ENCODE data around the gene AIG1. TPM values are rescaled to one million over a fixed set of nuclear protein-coding genes. Genes with fewer than 3 reads are reported as not detected.
"Not testable (repeated sequence)": the region's sequence is repeated elsewhere in the genome, so short reads cannot be mapped to it uniquely, and the experiment has no call there.

AIG1 gene
- total RNA-seq, 1 donor from 2014 or later: 42.6 TPM

DNA sequence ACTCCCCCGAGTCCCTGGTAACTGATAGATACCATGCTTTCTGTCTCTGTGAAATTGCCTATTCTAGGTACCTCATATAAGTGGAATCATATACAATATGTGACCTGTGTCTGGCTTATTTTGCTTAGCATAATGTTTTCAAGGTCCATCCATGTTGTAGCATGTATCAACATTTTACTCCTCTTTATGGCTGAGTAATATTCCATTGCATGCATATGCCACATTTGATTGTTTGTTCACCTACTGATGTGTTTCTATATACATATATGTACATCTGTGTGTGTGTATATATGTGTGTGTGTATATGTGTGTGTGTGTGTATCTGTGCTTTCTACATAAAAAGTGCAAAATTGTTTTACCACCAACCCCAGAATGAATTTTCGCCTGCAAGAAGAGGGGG is 270.7 kb downstream of the AIG1 start:
- intact Hi-C loops (cut with DNase I): no loop called here
- DNase-seq (ENCODE audit: low spot score): no peak

DNA sequence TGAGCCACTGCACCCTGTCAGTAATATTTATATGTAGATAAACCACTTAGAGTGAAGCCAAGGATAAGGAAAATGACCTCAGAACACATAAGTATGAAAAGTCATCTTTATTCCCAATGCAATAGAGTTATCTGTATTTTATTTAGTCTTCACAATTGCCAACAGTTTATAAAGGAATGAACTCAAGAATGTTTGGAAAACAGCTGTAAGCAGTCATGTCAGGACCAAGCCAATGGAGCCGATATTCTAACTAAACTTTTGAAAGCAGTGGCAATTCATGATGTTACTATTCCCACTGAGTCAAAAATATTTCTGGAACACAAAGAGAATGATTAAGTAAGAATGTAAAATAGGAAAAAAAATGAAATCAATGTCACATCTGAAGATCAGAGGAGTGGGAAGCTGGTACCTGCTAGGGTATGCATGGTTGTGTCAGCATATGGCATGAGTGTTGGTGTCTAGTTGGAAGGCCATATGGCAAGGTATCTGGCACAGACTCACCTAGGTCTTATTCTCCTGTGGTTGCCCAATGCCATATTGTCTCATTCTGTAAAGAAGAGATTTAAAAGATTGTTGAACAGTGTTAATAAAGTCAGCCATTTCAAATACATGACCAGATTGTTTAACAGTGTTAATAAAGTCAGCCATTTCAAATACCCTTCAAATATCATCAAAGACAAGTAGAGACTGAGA is 271.6 kb downstream of the AIG1 start:
- DNase-seq (ENCODE audit: low spot score): no peak
- intact Hi-C loops (cut with DNase I): no loop called here

- no peak for DNase-seq (ENCODE audit: low spot score)
- intact Hi-C loops (cut with DNase I): no loop called here
These were observed 272.4 kb downstream of the AIG1 start for GRCh38 chr6:143333081-143333480.

- DNase-seq (ENCODE audit: low spot score): no peak
- intact Hi-C loops (cut with DNase I): no loop called here
These were observed 273.2 kb downstream of the AIG1 start for GRCh38 chr6:143333749-143334520.

GRCh38 chr6:143335865-143336264 is 275.2 kb downstream of the AIG1 start:
- no peak for DNase-seq (ENCODE audit: low spot score)
- intact Hi-C loops (cut with DNase I): no loop called here

GRCh38 chr6:143336446-143337152 is 275.9 kb downstream of the AIG1 start:
- intact Hi-C loops (cut with DNase I): no loop called here
- DNase-seq (ENCODE audit: low spot score): no peak

DNA sequence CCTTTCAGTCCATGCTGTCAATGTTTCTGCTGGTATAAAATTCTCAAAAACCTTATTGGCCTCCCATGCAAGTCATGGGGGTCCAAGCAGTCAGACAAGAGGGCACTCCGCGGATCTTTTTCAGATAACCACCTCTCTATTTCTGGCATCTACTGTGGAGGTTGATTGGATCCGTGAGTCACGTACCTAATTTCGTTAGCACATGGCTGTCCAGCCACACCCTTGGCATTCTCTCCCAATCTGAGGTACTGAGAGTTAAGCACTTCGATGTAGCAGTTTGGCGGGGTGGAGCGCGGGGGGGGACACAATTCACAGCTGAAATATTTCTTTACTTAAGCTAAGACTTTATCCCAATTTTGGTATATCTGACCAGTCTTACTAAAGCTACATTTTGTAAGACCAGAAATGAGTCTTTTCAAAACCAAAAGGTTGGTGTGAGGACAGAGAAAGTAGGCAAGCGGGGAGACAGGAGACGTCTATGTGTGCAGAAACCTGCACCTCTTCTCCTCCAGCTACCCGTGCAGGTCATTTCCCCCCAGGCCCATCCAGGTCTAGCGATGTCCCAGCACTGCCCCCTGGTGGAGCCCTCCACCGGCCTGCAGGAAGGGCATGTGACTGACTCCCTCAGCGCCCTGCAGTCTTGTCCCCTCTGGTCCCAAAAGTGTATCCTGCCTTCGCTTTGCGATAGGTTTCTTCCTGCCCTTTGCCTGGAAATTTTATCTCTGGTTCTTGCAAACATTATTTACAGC is 276.7 kb downstream of the AIG1 start:
- intact Hi-C loops (cut with DNase I): no loop called here
- no peak for DNase-seq (ENCODE audit: low spot score)

DNA sequence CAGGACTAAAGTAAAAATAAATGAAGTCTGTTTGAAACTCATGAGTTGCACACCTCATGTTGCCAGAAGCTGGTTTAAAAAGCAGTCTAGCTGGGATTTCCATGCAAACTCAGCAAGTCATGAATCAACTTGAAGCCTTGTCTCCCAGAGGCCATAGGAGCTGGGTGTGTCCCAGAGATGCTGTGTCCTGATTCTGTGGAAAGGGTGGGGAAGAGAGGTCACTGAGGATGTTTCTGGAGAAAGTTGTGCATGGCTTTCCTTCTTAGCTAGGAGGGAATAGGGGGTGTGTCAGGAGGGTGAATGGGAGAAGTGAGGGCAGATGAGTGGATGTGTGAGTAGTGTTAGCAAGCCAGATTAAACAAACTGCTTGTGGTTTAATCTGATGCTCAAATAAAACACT is 278.5 kb downstream of the AIG1 start:
- no peak for DNase-seq (ENCODE audit: low spot score)
- intact Hi-C loops (cut with DNase I): no loop called here

- DNase-seq (ENCODE audit: low spot score); intact Hi-C loops (cut with DNase I): not testable (repeated sequence)
These were observed 284.8 kb downstream of the AIG1 start for GRCh38 chr6:143345477-143345876.

GRCh38 chr6:143346004-143346403 is 285.3 kb downstream of the AIG1 start:
- no peak for DNase-seq (ENCODE audit: low spot score)
- intact Hi-C loops (cut with DNase I): no loop called here

DNA sequence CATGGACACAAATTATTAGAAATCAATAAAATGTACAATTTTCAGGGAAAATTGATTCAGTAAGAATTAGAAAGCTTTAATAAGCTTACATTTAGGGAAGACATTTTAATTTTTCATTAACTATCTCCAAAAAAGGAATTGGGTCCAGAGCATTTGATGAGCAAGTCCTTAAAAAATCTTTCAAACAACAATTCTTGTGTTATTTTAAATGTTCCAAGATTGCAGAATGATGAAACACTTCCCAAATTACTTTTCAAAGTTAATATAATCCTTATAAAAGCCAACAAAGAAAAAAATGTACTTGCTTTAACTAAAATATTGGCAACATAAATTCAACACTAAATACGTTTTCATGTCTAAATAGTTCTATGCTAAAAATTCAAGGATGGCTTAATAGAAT is 287.8 kb downstream of the AIG1 start:
- no peak for DNase-seq (ENCODE audit: low spot score)
- intact Hi-C loops (cut with DNase I): no loop called here

- intact Hi-C loops (cut with DNase I): no loop called here
- DNase-seq (ENCODE audit: low spot score): no peak
These were observed 288.8 kb downstream of the AIG1 start for GRCh38 chr6:143349530-143349929.

DNA sequence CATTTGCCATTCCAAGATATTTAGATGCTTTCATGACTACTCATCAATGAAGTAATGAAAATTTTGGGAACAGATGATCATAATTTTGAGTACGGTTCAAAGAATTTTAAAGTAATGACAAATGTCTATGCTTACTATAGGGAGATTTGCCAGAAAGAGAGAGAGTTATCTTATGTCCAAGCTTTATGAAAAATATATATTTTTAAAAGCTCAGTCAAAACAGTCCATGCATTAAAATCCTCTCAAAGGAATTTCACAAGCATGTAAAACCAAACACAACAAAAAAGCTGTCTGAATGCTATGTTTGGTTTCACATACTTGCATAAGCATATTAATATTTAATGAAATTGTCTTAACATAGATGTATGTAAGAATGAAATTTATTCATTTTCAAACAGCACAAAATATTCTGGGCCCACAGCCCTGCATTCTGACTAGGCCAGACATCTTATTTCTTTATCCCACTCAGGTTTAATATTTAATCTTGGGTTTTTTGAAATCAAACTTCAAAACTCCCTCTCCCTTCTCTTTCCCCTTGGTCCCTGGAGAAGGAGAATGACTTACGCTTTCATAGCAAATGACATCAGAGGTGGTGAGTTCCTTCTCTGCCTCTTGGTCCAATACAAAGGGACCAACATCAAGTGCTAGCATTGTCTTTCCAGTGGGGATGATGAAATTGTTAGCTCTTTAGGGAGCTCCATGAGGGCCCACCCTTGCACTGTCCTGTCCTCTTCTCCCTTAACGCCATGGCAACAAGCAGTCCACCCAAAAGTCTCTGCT is 295.6 kb downstream of the AIG1 start:
- intact Hi-C loops (cut with DNase I): no loop called here
- DNase-seq (ENCODE audit: low spot score): no peak

DNA sequence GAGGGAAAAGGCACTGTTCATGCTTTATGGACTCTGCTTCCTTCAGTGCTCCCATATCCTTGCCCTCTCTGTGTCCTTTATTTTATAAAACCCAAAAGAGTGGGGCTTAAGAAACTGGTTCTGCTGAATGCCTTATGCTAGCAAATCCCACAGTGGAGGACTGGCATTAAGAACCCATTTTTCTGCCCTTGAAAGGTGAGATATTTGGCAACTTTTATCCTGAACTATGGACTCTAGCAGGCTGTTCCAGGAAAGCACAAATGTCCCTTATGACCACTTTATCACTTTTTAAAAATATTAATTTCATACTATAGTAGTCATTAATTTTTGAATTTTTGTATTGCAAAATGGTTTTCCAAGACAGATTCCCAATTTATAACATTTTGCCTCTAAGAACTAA is 296.5 kb downstream of the AIG1 start:
- intact Hi-C loops (cut with DNase I): no loop called here
- no peak for DNase-seq (ENCODE audit: low spot score)

DNA sequence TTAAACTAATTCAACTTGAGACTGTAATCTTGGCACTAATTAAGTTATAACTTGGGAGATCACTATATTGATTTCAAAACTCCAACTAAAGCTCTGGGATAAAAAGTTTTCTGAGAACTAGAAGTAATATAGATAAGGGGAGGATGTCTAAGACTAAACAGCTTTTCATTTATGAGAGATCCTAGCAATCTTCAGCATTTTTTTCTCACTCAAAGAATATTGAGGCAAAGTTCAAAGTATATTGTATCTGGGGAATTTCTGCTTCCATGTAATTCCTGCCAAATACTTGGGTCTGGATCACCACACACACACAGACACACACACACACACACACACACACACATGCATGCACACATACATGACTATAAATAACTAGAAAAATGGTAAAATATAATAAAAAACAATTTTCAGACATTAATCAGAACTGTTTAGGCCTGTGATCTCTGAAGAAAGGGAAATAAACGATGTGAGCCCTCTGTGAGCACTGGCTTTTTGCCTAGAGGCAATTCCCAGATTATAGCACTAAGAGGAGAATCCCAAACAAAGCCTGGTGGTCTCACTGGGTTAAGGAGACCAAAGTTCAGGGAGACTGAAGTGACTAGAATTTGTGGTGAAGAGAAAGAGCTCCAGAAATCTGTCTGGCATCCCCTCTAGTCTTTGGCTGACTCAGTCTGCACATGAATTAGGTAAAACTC is 297.0 kb downstream of the AIG1 start:
- no peak for DNase-seq (ENCODE audit: low spot score)
- intact Hi-C loops (cut with DNase I): no loop called here

- intact Hi-C loops (cut with DNase I): no loop called here
- DNase-seq (ENCODE audit: low spot score): no peak
These were observed 301.0 kb downstream of the AIG1 start for GRCh38 chr6:143361536-143362191.

DNA sequence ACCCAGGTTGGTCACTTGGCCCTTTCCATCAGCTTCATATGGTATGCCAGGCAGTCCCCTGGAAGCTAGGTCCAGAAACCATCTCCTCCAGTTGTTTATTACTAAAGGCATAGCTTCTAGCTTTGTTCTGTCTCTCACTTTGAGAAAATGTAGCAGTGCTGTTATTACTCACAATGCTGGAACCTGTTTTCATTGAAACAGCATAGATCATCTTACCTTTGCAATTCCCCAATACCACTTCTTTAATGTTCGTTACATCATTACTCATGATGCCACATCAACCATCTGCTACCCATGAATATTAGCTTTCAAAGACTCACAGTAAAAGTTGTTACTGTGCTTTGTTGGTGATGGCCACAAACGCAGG is 301.5 kb downstream of the AIG1 start:
- intact Hi-C loops (cut with DNase I): no loop called here
- DNase-seq (ENCODE audit: low spot score): no peak

DNA sequence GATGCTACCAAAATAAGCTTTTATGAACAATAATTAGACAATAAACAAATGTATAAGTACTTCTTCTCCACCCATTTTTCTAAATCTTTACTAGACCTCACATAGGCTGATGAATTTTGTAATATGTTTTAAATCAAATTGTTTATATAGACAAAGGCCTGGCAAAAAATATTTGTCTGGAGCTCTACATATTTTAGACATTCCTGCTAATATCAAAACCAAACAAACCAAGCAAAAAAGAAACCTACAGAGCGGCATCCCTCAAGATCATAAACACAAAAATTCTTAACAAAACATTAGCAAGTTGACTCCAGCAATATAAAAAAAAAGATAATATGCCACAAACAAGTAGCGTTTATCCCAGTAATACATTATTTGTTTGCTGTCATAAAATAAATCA is 302.6 kb downstream of the AIG1 start:
- intact Hi-C loops (cut with DNase I): no loop called here
- no peak for DNase-seq (ENCODE audit: low spot score)
